K562 (cell line): ENCODE data around the gene EEF1A2. TPM values are rescaled to one million over a fixed set of nuclear protein-coding genes. Genes with fewer than 3 reads are reported as not detected.

Experiments
- CBFA2T2 ChIP-seq: fragments of 450-650 bp; conservative IDR thresholded peaks from 2 replicates; pipeline ENCODE4 v1.6.1; 2017; ENCODE audit warnings: mild to moderate bottlenecking
- CBX1 ChIP-seq: sonication (generic); IDR thresholded peaks from 2 replicates; pipeline ENCODE4 v1.6.1; 2016; ENCODE audit warnings: antibody characterized with exemption, low read depth, mild to moderate bottlenecking
- HMGN3 ChIP-seq: IDR thresholded peaks from 2 replicates; pipeline ENCODE4 v1.6.1; 2011; ENCODE audit warnings: borderline replicate concordance, low read depth, mild to moderate bottlenecking, mixed read lengths, low read length; ENCODE audit not compliant: insufficient read length; ENCODE audit errors: extremely low read depth
- JUND ChIP-seq, 2 experiments: IDR thresholded peaks; 2 replicates in 1 of 2; 3 replicates in 1 of 2; pipeline ENCODE4 v1.6.1; 2011; ENCODE audit warnings: borderline replicate concordance in 2 of 2, low read depth in 2 of 2, low read length in 2 of 2, improper control_type of control experiment in 1 of 2, missing biosample characterization in 1 of 2, missing genetic modification characterization in 1 of 2, missing genetic modification reagents in 1 of 2
- NEUROD1 ChIP-seq: fragments of 150-350 bp; IDR thresholded peaks from 2 replicates; pipeline ENCODE4 v1.6.1; 2014; ENCODE audit warnings: borderline replicate concordance, low read length, low read depth; ENCODE audit not compliant: partially characterized antibody
- STAT5A ChIP-seq: IDR thresholded peaks from 2 replicates; pipeline ENCODE4 v1.6.1; 2012; ENCODE audit warnings: low read length, inconsistent platforms, borderline replicate concordance
- STAT5B ChIP-seq: fragments of 250-450 bp; sonication (Bioruptor Pico); IDR thresholded peaks from 2 replicates; pipeline ENCODE4 v1.8.0; 2021; ENCODE audit warnings: mild to moderate bottlenecking, inconsistent platforms
- ZNF197 ChIP-seq: fragments of 200-800 bp; sonication (Bioruptor generic); IDR thresholded peaks from 2 replicates; pipeline ENCODE4 v1.6.1; 2016; ENCODE audit warnings: low read depth, missing genetic modification characterization, missing compliant biosample characterization
- polyA plus RNA-seq, 8 experiments: library from polyadenylated mRNA; depleted of rRNA in 4 of 8; stranded (reverse) in 5 of 8; unstranded in 3 of 8; fragments of >200 nt; fragmentation: Nextera tagmentation in 2 of 8; fragmentation: Illumina TruSeq in 1 of 8; extraction: Ambion mirVana in 2 of 8; extraction: Trizol in 1 of 8; gene quantifications; 2 replicates each; pipeline versions ENCODE4 v1.2.1 to v1.2.3, GENCODE V29; 2011 to 2014; ENCODE audit warnings: inconsistent platforms in 1 of 8, missing spikeins in 1 of 8
- total RNA-seq, 7 experiments: library from RNA; depleted of rRNA in 6 of 7; stranded (reverse); fragments of >200 nt in 6 of 7; fragmentation: Illumina TruSeq in 2 of 7; extraction: Trizol in 2 of 7; gene quantifications; 2 replicates each; pipeline versions ENCODE4 v1.2.1 to v1.2.3, GENCODE V29; 2011 to 2021; ENCODE audit warnings: low replicate concordance in 1 of 7
- TF ChIP-seq, protein P1 (sequence below): fragments of 450-650 bp; IDR thresholded peaks from 2 replicates; pipeline ENCODE4 v1.6.1; 2016; ENCODE audit warnings: low read depth
- TF ChIP-seq, protein P2 (sequence below): sonication (generic); formaldehyde crosslinking; IDR thresholded peaks from 2 replicates; pipeline ENCODE4 v1.8.1; 2022; ENCODE audit warnings: missing genetic modification reagents
- TF ChIP-seq, protein P3 (sequence below), 2 experiments: IDR thresholded peaks; 2 replicates each; pipeline ENCODE4 v1.6.1; 2011; ENCODE audit warnings: borderline replicate concordance in 1 of 2, control low read depth in 1 of 2, low read depth in 1 of 2, low read length in 1 of 2, mild to moderate bottlenecking in 1 of 2, mixed read lengths in 1 of 2, moderate library complexity in 1 of 2; ENCODE audit not compliant: insufficient read depth in 1 of 2, insufficient read length in 1 of 2, poor library complexity in 1 of 2, severe bottlenecking in 1 of 2; ENCODE audit errors: extremely low read depth in 1 of 2

The EEF1A2 gene
- total and polyA plus RNA-seq, 9 of the 15 experiments (the other 6 are each of a cell fraction or from before 2014, with no cell fraction given), result 0.04 to 29.6 (median 11.5) TPM

DNA sequence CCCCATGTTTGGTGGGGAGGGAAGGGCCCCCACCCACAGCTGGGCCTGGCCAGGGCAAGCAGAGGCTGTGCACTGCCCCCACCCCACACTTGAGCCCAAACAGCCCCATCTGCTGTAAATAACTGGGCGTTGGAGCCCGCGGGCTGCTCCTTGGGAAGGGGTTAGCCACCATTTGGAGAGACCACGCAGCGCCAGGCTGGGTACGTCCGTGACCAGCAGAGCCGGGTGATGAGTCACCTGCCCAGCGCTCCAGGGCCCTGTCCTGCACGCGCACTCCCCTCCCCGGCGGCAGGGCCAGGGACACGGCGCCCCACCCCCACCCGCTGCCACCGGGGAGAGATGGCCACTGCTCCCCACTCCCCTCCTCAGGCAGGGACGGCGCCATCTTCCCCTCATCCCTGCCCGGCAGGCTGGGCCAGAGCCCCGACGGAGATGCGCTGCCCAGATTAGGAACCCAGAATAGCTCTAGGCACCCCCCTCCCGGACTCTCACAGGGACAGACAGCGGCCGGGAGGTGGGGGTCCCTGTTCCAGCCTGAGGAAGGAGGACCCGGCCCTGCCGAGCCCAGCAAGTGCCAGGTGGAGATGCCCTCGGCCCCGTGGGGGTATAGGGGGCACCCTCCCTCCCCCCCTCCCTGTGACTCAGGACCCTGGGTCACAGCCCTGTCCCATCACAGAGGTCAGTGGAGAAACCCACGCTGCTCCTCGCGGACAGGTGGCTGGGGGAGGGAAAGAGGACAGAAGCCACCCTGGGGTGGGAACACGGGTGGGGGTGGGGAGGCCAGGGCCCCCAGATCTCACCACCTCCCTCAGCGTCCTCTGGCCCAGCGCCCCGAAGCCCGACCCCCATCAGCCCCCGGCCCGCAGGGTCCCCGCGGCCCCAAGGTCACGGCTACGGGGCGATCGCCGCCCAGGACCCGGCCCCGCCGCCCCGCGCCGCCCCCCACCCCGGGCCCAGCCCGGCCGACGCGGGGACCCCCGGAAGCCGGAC, 642 bp downstream of the EEF1A2 start (continued):
- TF ChIP-seq, protein P1, sequence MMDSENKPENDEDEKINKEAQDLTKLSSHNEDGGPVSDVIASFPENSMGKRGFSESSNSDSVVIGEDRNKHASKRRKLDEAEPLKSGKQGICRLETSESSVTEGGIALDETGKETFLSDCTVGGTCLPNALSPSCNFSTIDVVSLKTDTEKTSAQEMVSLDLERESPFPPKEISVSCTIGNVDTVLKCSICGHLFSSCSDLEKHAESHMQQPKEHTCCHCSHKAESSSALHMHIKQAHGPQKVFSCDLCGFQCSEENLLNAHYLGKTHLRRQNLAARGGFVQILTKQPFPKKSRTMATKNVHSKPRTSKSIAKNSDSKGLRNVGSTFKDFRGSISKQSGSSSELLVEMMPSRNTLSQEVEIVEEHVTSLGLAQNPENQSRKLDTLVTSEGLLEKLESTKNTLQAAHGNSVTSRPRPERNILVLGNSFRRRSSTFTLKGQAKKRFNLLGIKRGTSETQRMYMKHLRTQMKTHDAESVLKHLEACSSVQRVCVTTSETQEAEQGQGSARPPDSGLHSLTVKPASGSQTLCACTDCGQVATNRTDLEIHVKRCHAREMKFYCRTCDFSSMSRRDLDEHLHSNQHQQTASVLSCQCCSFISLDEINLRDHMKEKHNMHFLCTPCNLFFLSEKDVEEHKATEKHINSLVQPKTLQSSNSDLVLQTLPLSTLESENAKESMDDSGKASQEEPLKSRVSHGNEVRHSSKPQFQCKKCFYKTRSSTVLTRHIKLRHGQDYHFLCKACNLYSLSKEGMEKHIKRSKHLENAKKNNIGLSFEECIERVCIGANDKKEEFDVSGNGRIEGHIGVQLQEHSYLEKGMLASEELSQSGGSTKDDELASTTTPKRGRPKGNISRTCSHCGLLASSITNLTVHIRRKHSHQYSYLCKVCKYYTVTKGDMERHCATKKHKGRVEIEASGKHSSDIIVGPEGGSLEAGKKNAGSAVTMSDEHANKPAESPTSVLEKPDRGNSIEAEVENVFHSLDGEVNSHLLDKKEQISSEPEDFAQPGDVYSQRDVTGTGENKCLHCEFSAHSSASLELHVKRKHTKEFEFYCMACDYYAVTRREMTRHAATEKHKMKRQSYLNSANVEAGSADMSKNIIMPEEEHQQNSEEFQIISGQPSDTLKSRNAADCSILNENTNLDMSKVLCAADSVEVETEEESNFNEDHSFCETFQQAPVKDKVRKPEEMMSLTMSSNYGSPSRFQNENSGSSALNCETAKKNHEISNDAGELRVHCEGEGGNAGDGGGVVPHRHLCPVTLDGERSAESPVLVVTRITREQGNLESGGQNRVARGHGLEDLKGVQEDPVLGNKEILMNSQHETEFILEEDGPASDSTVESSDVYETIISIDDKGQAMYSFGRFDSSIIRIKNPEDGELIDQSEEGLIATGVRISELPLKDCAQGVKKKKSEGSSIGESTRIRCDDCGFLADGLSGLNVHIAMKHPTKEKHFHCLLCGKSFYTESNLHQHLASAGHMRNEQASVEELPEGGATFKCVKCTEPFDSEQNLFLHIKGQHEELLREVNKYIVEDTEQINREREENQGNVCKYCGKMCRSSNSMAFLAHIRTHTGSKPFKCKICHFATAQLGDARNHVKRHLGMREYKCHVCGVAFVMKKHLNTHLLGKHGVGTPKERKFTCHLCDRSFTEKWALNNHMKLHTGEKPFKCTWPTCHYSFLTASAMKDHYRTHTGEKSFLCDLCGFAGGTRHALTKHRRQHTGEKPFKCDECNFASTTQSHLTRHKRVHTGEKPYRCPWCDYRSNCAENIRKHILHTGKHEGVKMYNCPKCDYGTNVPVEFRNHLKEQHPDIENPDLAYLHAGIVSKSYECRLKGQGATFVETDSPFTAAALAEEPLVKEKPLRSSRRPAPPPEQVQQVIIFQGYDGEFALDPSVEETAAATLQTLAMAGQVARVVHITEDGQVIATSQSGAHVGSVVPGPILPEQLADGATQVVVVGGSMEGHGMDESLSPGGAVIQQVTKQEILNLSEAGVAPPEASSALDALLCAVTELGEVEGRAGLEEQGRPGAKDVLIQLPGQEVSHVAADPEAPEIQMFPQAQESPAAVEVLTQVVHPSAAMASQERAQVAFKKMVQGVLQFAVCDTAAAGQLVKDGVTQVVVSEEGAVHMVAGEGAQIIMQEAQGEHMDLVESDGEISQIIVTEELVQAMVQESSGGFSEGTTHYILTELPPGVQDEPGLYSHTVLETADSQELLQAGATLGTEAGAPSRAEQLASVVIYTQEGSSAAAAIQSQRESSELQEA, result no peak
- TF ChIP-seq, protein P2, sequence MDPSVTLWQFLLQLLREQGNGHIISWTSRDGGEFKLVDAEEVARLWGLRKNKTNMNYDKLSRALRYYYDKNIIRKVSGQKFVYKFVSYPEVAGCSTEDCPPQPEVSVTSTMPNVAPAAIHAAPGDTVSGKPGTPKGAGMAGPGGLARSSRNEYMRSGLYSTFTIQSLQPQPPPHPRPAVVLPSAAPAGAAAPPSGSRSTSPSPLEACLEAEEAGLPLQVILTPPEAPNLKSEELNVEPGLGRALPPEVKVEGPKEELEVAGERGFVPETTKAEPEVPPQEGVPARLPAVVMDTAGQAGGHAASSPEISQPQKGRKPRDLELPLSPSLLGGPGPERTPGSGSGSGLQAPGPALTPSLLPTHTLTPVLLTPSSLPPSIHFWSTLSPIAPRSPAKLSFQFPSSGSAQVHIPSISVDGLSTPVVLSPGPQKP, result no peak
- no peak for TF ChIP-seq CBX1
- no peak for TF ChIP-seq NEUROD1
- no peak for TF ChIP-seq ZNF197 (CRISPR knock-in tag)
- TF ChIP-seq, protein P3, sequence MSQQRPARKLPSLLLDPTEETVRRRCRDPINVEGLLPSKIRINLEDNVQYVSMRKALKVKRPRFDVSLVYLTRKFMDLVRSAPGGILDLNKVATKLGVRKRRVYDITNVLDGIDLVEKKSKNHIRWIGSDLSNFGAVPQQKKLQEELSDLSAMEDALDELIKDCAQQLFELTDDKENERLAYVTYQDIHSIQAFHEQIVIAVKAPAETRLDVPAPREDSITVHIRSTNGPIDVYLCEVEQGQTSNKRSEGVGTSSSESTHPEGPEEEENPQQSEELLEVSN (IDR thresholded peaks at IDR 0.05; ENCODE audit: borderline replicate concordance in 1 of 2, extremely low read depth in 1 of 2, insufficient read depth in 1 of 2, insufficient read length in 1 of 2, low read depth in 1 of 2, low read length in 1 of 2, poor library complexity in 1 of 2, severe bottlenecking in 1 of 2), result peak in 1 of 2 experiments; percentile 15
- no peak for TF ChIP-seq STAT5B
- no peak for TF ChIP-seq STAT5A
- peak; percentile 26 for TF ChIP-seq HMGN3
- no peak for TF ChIP-seq CBFA2T2
- TF ChIP-seq JUND (IDR thresholded peaks at IDR 0.05; ENCODE audit: borderline replicate concordance, low read depth, low read length), result peak; percentile 72
- peak; percentile 52; the same call in 1 of the 3 replicates for TF ChIP-seq JUND (tag; IDR thresholded peaks at IDR 0.05; ENCODE audit: borderline replicate concordance, low read depth, low read length)
